Stomach (tissue), 9 donors: Measurements from ENCODE around the gene LBX1. TPM values are rescaled to one million over a fixed set of nuclear protein-coding genes. Genes with fewer than 3 reads are reported as not detected.

Source experiments
- DNase-seq, 2 donors: peaks; one replicate each; pipeline versions ENCODE4 v3.0.0 to v3.0.0-alpha.2; 2013 to 2019
- H3K27ac ChIP-seq, 5 donors: fragments of 200-600 bp in 4 of 5; sonication (generic) in 4 of 5; one replicate each; pipeline ENCODE4 v1.5.1; 2013 to 2019; ENCODE audit warnings: mild to moderate bottlenecking in 1 of 5, moderate library complexity in 1 of 5
- H3K27me3 ChIP-seq, 3 donors: fragments of 200-600 bp; sonication (generic); one replicate each; pipeline ENCODE4 v1.5.1; 2017 to 2019; ENCODE audit warnings: mixed run types in 1 of 3
- H3K36me3 ChIP-seq, 4 donors: fragments of 200-600 bp; sonication (generic); 1 replicate in 3 of 4; 2 replicates in 1 of 4; pipeline ENCODE4 v1.5.1; 2016 to 2019
- H3K4me1 ChIP-seq, 4 donors: fragments of 200-600 bp; sonication (generic); one replicate each; pipeline ENCODE4 v1.5.1; 2016 to 2019
- H3K4me3 ChIP-seq, 4 donors: fragments of 200-600 bp; sonication (generic) in 3 of 4; one replicate each; pipeline ENCODE4 v1.5.1; 2016 to 2019; ENCODE audit warnings: mild to moderate bottlenecking in 1 of 4
- H3K9me3 ChIP-seq, 4 donors: fragments of 200-600 bp; sonication (generic); one replicate each; pipeline ENCODE4 v1.5.1; 2016 to 2019
- EP300 ChIP-seq: sonication (generic); formaldehyde crosslinking; IDR thresholded peaks from one replicate; pipeline ENCODE4 v1.6.1; 2017; ENCODE audit warnings: antibody characterized with exemption
- POLR2A ChIP-seq, 4 donors: fragments of 450-650 bp; IDR thresholded peaks; one replicate each; pipeline ENCODE4 v1.6.1; 2016; ENCODE audit warnings: antibody characterized with exemption in 4 of 4, control low read depth in 2 of 4, mild to moderate bottlenecking in 1 of 4, moderate library complexity in 1 of 4
- POLR2AphosphoS5 ChIP-seq, 3 donors: sonication (generic); formaldehyde crosslinking; IDR thresholded peaks; one replicate each; pipeline ENCODE4 v1.6.1; 2016; ENCODE audit warnings: antibody characterized with exemption in 3 of 3
- WGBS, 5 donors: extraction: QIAGEN DNeasy Blood & Tissue Kit in 3 of 5; methylation state at CpG; one replicate each; pipeline versions ENCODE4 v1.1.5 to v1.1.7; 2013 to 2018; 5-methylcytosine and 5-hydroxymethylcytosine counted together
- intact Hi-C: fragments of 100-400 bp; cut with DNase I; formaldehyde crosslinking; loops from one replicate; pipeline ENCODE4 v1.15.1; 2023; ENCODE audit warnings: low total_unique reads
- polyA plus RNA-seq, 3 donors: library from polyadenylated mRNA; stranded (reverse); fragments of 200-250 nt; gene quantifications; one replicate each; pipeline ENCODE4 v1.2.3, GENCODE V29; 2013
- total RNA-seq, 5 donors: library from RNA; depleted of rRNA; stranded (reverse); fragments of >200 nt; gene quantifications; one replicate each; pipeline versions ENCODE4 v1.1.0 to v1.2.3, GENCODE V29; 2014 to 2016
- TF ChIP-seq, protein P1 (sequence below), 7 experiments: fragments of 450-650 bp in 4 of 7; fragments of 200-600 bp in 3 of 7; sonication (generic) in 3 of 7; IDR thresholded peaks; one replicate each; pipeline ENCODE4 v1.5.1; 2016 to 2019; ENCODE audit warnings: antibody characterized with exemption in 7 of 7, control low read depth in 2 of 7, mild to moderate bottlenecking in 1 of 7
- donor health status: healthy with polysubstance abuse.
- donor health status: Bipolar disorder and iron deficiency.
- donor health status: healthy.

The LBX1 gene
- total and polyA plus RNA-seq, 8 donors: not detected

GRCh38 chr10:101230183-101230917, 1.1 kb upstream of the LBX1 start:
- Histone ChIP-seq H3K9me3 (no peaks in the 10 kb centered on the region), H3K4me3 (peak overlapping the region in 2 of 4 donors; percentile 18 to 36), H3K27me3 (peaks cover 59 to 100% (median 100%) of the 10 kb centered on the region in 3 donors), H3K4me1 (peaks cover 42 to 50% (median 49%) of the 10 kb centered on the region in 4 donors), H3K36me3 (no peaks in the 10 kb centered on the region), H3K27ac (no peak overlapping the region)
- peak in 1 of 2 donors; percentile 56 for DNase-seq
- TF ChIP-seq EP300: no peak
- 5 to 20% (median 6%) methylated on average over 11 to 31 of the region's 31 CpGs for WGBS, 5 donors
- intact Hi-C loops: no loop called here

GRCh38 chr10:101228966-101229265, 347 bp downstream of the LBX1 start:
- intact Hi-C loops: no loop called here
- TF ChIP-seq POLR2AphosphoS5 (IDR thresholded peaks at IDR 0.05) (no peak), EP300 (no peak), POLR2A (IDR thresholded peaks at IDR 0.05) (no peak)
- TF ChIP-seq, protein P1, sequence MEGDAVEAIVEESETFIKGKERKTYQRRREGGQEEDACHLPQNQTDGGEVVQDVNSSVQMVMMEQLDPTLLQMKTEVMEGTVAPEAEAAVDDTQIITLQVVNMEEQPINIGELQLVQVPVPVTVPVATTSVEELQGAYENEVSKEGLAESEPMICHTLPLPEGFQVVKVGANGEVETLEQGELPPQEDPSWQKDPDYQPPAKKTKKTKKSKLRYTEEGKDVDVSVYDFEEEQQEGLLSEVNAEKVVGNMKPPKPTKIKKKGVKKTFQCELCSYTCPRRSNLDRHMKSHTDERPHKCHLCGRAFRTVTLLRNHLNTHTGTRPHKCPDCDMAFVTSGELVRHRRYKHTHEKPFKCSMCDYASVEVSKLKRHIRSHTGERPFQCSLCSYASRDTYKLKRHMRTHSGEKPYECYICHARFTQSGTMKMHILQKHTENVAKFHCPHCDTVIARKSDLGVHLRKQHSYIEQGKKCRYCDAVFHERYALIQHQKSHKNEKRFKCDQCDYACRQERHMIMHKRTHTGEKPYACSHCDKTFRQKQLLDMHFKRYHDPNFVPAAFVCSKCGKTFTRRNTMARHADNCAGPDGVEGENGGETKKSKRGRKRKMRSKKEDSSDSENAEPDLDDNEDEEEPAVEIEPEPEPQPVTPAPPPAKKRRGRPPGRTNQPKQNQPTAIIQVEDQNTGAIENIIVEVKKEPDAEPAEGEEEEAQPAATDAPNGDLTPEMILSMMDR (IDR thresholded peaks at IDR 0.05): no peak
- H3K27ac ChIP-seq: no peak overlapping the region
- WGBS, 5 donors: 0 to 6% (median 3%) methylated on average over 18 to 34 of the region's 34 CpGs
- peaks cover 54 to 65% (median 63%) of the 10 kb centered on the region in 4 donors for H3K4me1 ChIP-seq
- no peaks in the 10 kb centered on the region for H3K36me3 ChIP-seq
- H3K27me3 ChIP-seq: peaks cover 70 to 100% (median 100%) of the 10 kb centered on the region in 3 donors
- H3K4me3 ChIP-seq: peak overlapping the region; percentile 7 to 36 (median 21)
- H3K9me3 ChIP-seq: peaks cover 0 to 1% (median 0%) of the 10 kb centered on the region in 4 donors
- DNase-seq: no peak

DNA sequence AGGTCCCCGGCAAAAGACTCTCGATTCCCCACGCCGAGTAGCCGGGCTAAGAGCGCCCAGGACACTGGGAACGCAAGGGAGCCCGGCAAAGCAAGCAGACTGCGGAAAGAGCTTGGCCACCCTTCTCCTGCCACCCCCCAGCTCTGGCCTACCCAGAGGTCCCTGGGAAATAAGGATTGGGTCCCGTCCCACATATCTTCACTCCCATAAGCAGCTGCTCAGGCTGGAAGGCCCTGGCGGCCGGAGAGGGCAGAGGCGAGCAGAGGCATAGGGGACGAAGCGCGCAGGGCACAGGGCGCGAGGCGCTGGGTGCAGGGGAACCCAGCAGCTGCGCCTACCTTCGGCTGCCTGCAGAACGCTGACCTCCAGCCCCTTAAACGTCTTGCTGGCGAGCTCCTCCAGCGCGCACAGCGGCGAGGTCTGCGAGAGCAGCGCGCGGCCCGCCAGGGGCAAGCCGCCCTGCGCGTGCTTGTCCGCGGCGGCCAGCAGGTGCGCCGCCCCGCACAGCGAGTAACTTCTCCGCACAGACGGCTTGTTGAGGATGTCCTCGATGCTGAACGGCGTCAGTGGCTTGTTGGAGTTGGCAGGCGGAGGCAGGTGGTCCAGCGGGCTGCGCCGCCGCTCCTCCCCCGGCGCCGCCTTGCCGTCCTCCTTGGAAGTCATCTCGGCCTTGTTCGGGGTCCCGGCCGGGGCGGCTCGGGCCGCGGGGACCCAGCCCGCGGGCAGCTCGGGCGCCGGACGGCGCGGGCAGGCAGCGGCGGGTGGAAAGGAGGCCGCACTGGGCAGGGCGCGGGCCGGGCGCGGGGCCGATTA, 904 bp downstream of the LBX1 start:
- peaks cover 58 to 70% (median 68%) of the 10 kb centered on the region in 4 donors for H3K4me1 ChIP-seq
- WGBS, 5 donors: 2 to 5% (median 4%) methylated on average over 34 to 82 of the region's 82 CpGs

DNA sequence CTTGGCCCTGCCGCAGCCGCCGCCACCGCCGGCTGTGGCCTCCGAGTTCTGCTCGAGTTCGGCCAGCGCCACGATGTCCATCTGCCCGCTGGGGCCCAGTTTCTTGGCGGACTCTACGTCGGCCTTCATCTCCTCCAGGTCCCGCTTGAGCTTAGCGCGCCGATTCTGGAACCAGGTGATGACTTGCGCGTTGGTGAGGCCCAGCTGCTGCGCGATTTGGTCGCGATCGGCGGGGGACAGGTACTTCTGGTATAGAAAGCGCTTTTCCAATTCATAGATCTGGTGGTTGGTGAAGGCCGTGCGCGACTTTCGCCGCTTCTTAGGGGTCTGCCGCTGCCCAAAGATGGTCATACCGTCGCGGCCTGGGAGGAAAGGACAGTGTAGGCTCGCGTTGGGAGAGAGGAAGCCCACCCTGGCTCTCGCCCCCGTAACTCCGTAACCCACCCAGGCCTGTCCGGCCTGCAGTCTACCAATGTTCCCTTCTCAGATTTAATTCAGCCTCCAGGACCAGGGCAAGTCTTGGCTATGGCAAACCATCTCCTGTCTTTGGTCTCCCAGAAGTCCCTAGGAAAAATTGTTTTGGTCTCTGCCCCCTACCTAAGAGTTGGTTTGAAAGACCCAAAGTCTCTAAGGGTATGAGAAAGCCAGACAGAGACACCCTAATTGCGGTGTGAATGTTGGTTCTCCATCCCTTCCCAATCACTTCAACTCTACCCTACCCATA, 1.7 kb downstream of the LBX1 start:
- H3K36me3 ChIP-seq: no peaks in the 10 kb centered on the region
- H3K27me3 ChIP-seq: peaks cover 70 to 100% (median 100%) of the 10 kb centered on the region in 3 donors
- H3K4me1 ChIP-seq: peaks cover 66 to 78% (median 76%) of the 10 kb centered on the region in 4 donors
- DNase-seq: no peak
- WGBS, 5 donors: 5 to 11% (median 7%) methylated on average over 24 to 43 of the region's 43 CpGs
- intact Hi-C loops: no loop called here
- H3K4me3 ChIP-seq: peak overlapping the region in 3 of 4 donors; percentile 26 to 52 (median 28)
- no peak overlapping the region for H3K27ac ChIP-seq
- TF ChIP-seq, protein P1 (IDR thresholded peaks at IDR 0.05): no peak
- peaks cover 0 to 5% (median 0%) of the 10 kb centered on the region in 4 donors for H3K9me3 ChIP-seq

More for the DNA sequence above, 904 bp downstream of the LBX1 start:
- peak overlapping the region in 3 of 4 donors; percentile 18 to 36 (median 24) for H3K4me3 ChIP-seq
- no peaks in the 10 kb centered on the region for H3K36me3 ChIP-seq
- intact Hi-C loops: no loop called here
- no peak overlapping the region for H3K27ac ChIP-seq
- no peak for DNase-seq
- TF ChIP-seq, protein P1 (IDR thresholded peaks at IDR 0.05): no peak
- TF ChIP-seq POLR2AphosphoS5 (IDR thresholded peaks at IDR 0.05) (no peak), EP300 (no peak), POLR2A (IDR thresholded peaks at IDR 0.05) (no peak)
- peaks cover 0 to 5% (median 0%) of the 10 kb centered on the region in 4 donors for H3K9me3 ChIP-seq
- H3K27me3 ChIP-seq: peaks cover 70 to 100% (median 100%) of the 10 kb centered on the region in 3 donors
